HG03571 (cell line): ENCODE results near the gene KCNA4.
"Not testable (repeated sequence)": the region's sequence is repeated elsewhere in the genome, so short reads cannot be mapped to it uniquely, and the experiment has no call there.

Source experiments
- ATAC-seq: cut with Tn5 transposase; IDR thresholded peaks from one replicate; pipeline ENCODE4 v1.9.1; 2021; ENCODE audit not compliant: unreplicated experiment

The KCNA4 gene

GRCh38 chr11:30016588-30017363 is at the start of gene KCNA4:
TSS of gene KCNA4 (minus strand) at chr11:30017030. CDS start at chr11:30012678, 4,352 bp downstream.
- ATAC-seq: no peak

- no peak for ATAC-seq
These were observed 45.3 kb upstream of the KCNA4 start for GRCh38 chr11:30062103-30062502.

- no peak for ATAC-seq
These were observed 42.5 kb upstream of the KCNA4 start for GRCh38 chr11:30059172-30059815.

- ATAC-seq: no peak
These were observed 32.4 kb upstream of the KCNA4 start for GRCh38 chr11:30049214-30049613.

- no peak for ATAC-seq
These were observed 29.7 kb upstream of the KCNA4 start for GRCh38 chr11:30046578-30046945.

- ATAC-seq: no peak
These were observed 29.2 kb upstream of the KCNA4 start for GRCh38 chr11:30045921-30046577.

- no peak for ATAC-seq
These were observed 28.3 kb upstream of the KCNA4 start for GRCh38 chr11:30045144-30045543.

- ATAC-seq: no peak
These were observed 24.3 kb upstream of the KCNA4 start for GRCh38 chr11:30041171-30041570.

GRCh38 chr11:30034746-30035145 is 17.9 kb upstream of the KCNA4 start:
- ATAC-seq: not testable (repeated sequence)

GRCh38 chr11:30034166-30034565 is 17.3 kb upstream of the KCNA4 start:
- ATAC-seq: not testable (repeated sequence)

GRCh38 chr11:30025396-30026139 is 8.7 kb upstream of the KCNA4 start:
- no peak for ATAC-seq

- no peak for ATAC-seq
These were observed 6.2 kb upstream of the KCNA4 start for GRCh38 chr11:30023074-30023473.

GRCh38 chr11:30019481-30019880 is 2.7 kb upstream of the KCNA4 start:
- no peak for ATAC-seq

GRCh38 chr11:30018495-30018894 is 1.7 kb upstream of the KCNA4 start:
- ATAC-seq: no peak

- no peak for ATAC-seq
These were observed 640 bp upstream of the KCNA4 start for GRCh38 chr11:30017445-30017895.

GRCh38 chr11:30015725-30016412 is 961 bp downstream of the KCNA4 start:
- ATAC-seq: no peak

- ATAC-seq: no peak
These were observed 4.5 kb downstream of the KCNA4 start for GRCh38 chr11:30012346-30012745.

GRCh38 chr11:30009060-30009459 is 7.8 kb downstream of the KCNA4 start:
- no peak for ATAC-seq

- ATAC-seq: no peak
These were observed 10.0 kb downstream of the KCNA4 start for GRCh38 chr11:30006876-30007275.

GRCh38 chr11:30002157-30002785 is 14.6 kb downstream of the KCNA4 start:
- ATAC-seq: no peak
